Activated CD4-positive, alpha-beta T cell treated with anti-CD3 and anti-CD28 coated beads for 4 hours (primary cell): ENCODE results near the gene SCARF2.
"Not testable (repeated sequence)": the region's sequence is repeated elsewhere in the genome, so short reads cannot be mapped to it uniquely, and the experiment has no call there.

Experiments
- DNase-seq, 2 donors: peaks; one replicate each; pipeline ENCODE4 v3.0.0-alpha.2; 2020

Gene SCARF2

DNA sequence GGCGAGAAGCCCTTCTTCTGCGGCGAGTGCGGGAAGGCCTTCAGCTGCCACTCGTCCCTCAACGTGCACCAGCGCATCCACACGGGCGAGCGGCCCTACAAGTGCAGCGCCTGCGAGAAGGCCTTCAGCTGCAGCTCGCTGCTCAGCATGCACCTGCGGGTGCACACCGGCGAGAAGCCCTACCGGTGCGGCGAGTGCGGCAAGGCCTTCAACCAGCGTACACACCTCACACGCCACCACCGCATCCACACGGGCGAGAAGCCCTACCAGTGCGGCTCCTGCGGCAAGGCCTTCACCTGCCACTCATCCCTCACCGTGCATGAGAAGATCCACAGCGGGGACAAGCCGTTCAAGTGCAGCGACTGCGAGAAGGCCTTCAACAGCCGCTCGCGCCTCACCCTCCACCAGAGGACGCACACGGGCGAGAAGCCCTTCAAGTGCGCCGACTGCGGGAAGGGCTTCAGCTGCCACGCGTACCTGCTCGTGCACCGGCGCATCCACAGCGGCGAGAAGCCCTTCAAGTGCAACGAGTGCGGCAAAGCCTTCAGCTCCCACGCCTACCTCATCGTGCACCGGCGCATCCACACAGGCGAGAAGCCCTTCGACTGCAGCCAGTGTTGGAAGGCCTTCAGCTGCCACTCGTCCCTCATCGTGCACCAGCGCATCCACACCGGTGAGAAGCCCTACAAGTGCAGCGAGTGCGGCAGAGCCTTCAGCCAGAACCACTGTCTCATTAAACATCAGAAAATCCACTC lies 31.5 kb downstream of the SCARF2 start:
- no peak for DNase-seq

- DNase-seq = no peak
Measured at GRCh38 chr22:20405291-20405930, 32.2 kb downstream of the SCARF2 start.

DNA sequence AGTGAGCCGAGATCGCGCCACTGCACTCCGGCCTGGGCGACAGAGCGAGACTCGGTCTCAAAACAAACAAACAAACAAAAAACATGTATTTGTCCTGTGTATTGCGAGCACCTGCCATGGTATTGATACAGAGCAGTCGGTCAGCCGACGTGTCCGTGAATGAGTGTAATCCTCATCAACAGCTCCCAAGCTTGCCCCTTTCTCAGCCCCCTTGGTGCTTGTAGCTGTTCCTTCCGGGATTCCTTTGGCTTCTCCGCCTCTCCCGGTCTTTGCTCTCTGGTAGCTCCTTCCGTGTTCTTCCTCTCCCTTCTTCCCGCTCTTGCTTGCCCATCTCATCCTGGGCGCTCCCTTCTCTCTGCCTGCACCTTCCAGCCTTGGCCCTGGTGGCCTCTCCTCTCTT lies 32.7 kb downstream of the SCARF2 start:
- no peak for DNase-seq

- DNase-seq = no peak
Measured at GRCh38 chr22:20403779-20404140, 33.9 kb downstream of the SCARF2 start.

- no peak for DNase-seq
Measured at GRCh38 chr22:20402960-20403778, 34.5 kb downstream of the SCARF2 start.

DNA sequence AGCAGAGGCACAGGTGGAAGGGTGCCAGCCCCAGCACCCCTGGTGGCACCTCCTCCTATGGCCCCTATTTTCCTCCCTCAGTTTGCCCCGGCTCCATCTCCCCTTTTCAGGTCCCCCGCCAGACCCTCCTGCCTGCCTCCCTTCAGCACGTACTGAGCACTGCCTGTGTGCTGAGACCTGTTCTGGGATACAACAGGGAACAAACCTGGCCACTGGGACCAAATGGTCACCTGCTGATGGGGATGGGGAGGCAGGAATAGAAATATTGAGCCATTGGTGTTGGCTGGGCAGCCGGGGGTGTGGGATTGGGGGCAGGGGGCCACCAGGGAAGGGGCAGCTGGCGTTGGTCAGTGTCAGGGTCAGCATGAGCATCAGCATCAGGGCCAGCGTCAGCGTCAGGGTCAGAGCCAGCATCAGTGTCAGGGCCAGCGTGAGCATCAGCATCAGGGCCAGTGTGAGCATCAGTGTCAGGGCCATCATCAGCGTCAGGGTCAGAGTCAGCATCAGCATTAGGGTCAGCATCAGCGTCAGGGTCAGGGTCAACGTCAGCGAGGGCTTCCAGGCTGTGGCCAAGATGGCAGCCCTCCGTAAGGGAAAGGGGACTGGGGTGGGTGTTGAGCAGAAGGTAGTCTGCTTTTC lies 36.1 kb downstream of the SCARF2 start:
- DNase-seq = no peak

DNA sequence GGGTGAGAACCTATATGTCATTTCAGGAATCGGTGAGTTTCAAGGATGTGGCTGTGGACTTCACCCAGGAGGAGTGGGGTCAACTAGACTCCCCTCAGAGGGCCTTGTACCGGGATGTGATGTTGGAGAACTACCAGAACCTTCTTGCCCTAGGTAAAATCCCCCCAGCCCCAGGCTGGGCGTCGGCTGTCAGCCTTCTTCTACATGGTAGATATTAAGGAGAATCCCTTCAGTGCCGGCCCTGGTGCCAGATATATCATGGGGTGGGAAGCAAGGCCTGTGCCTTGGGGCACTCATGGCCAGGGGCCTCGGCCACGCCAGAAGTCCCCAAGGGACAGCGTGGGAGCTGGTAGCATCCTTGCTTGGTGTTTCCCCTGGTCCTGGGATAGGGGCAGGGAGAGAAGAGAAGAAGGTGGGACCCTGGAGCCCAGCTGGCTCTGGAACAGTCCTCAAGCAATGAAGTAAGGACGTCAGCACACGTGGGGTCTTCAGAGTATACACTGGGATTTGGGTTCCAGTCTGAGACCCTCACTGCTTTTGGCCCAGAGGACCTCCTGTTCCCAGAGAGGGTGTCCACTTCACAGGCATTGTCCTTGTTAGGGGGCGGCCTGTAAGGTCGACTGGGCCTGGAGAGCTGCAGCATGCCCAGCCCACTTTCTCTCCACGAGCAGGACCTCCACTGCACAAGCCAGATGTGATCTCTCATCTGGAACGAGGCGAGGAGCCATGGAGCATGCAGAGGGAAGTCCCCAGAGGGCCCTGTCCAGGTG lies 36.8 kb downstream of the SCARF2 start:
- no peak for DNase-seq

- no peak for DNase-seq
Measured at GRCh38 chr22:20399866-20400605, 37.6 kb downstream of the SCARF2 start.

DNA sequence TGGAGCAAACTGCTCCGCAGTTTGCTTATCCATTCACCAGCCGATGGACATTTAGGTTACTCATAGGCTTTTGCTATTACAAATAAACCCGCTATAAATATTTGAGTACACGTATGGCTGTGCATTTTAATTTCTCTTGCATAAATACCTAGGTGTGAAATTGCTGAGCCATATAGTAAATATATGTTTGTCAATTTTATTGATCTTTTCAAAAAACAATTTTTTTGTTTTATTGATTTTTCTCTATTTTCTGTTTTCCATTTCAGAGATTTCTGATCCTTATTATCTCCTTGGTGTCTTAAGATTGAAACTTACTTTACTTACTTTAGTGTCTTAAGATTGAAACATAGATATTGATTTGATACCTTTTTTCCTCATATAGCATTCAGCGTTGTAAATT lies 39.2 kb downstream of the SCARF2 start:
- no peak for DNase-seq

GRCh38 chr22:20397498-20397897 lies 40.1 kb downstream of the SCARF2 start:
- DNase-seq = no peak

DNA sequence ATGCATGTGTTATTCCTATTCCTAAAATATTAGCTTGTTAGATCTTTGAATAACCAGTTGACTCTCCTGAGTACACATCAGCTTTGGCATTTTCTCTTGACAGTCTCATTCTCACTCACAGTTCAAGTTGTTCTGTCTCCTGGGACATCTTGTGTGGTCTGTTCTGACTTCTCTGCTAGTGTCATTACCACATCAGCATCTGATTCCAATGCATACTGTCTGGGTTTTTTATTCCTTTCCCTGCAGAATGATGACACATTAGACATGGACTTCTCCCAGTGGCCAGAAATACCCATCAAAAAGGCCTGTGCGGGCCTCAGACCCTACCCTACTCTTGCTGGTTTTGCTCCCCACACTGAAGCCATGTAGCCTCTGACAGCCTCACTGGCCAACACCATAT lies 41.0 kb downstream of the SCARF2 start:
- no peak for DNase-seq

DNA sequence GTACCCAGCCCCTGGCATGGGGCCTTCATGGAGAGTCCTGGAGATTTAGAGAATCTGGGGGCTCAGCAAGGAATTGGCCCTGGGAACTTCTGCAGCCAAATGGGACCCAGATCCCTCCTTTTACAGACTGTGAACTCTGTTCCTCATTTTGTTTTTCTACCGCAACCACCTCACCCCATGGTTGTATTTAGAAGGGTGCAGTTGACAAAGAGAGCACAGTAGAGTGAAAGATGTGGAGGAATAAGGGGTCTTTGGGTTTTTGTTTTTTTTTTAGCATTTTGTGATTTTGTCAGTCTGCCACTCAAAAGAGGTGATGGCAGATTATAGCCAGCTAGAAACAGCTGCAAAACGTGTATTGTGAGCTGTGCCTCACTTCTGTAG lies 41.7 kb downstream of the SCARF2 start:
- DNase-seq = no peak

DNA sequence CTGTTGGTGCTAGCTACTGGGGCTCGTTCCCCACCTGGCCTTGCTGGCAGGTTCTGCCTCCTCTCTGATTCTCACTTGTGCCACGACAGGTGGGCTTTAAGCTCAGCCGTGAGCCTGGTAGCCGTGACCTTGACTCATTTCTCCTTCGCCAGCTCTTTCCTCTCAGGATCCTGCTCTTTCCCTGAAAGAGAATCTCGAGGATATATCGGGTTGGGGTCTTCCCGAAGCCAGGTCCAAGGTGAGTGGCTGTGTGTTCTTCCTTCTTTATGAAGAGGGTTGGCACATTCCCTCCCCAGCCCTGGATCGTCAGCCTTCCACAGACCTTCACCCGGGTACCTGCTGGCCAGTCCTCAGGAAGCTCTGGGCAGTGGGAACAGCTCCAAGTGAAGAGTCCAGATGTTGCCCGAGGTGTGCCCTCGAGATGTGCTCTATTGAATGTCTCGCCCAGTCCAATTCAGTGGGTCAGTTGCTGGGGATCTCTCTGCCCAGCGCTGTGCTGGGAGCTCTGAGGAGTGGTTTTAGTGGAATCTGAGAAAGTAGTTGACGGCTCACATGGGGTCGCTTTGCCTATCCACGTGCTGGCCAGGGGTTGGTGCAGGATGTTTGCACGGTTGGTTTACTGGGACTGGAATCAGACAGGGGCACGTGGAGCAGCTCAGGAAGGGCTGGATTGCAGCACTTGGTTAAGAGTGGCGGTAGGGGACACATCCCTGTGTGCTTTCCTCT lies 42.3 kb downstream of the SCARF2 start:
- no peak for DNase-seq

DNA sequence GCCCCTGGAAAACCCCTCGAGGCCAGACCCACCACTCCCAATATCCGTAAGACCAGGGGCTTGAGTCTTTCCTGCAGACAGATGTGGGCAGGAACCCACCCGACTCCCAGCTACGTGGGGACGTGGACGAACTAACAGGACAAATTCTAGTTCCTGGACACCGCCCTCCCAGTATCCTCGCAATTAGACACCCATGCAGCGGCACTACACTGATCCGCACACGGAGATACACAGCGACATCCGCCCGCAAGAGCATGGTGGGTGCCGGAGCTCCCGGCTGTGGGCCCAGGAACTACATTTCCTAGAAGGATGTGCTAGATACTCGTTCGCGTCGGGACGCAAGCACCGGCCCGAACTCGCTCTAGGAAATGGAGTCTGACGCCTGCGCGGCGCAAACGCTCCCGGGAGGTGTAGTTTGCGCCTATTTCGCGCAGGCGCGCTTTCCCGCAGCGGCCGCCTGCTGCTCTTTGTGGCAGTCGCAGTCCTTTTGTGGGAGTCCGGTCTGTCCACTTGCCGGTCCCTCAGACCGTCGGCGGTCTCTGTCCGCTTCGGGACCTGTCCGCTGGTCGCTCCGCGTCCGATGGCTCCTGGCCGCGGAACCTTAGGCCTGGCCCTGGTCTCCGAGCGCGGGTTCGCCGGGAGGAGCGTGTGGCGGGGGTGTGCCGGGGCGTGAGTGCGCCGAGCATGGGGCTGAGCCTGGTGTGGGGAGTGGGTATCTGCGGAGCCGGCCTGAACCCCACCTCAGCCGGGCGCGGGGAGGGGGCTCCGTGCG lies 43.7 kb downstream of the SCARF2 start, which contains the start of gene ZNF74:
Gene ZNF74, plus strand, starts transcription at position 447 of the 772 bp plus-strand sequence. CDS start 478 bp downstream, outside the sequence.
- DNase-seq = peak; percentile 76 to 80

- DNase-seq = no peak
Measured at GRCh38 chr22:20392983-20393704, 44.5 kb downstream of the SCARF2 start.

- not testable (repeated sequence) for DNase-seq
Measured at GRCh38 chr22:20392365-20392881, 45.2 kb downstream of the SCARF2 start.

GRCh38 chr22:20391222-20391621 lies 46.4 kb downstream of the SCARF2 start:
- DNase-seq = no peak

GRCh38 chr22:20390394-20390907 lies 47.2 kb downstream of the SCARF2 start:
- DNase-seq = no peak

GRCh38 chr22:20389288-20389687 lies 48.3 kb downstream of the SCARF2 start:
- no peak for DNase-seq
